IPS-18c (cell line): ENCODE results near the gene RCAN2.

Experiments used
- H3K4me3 ChIP-seq: 2 replicates; pipeline ENCODE4 v1.7.0; 2013; ENCODE audit warnings: low read depth, mild to moderate bottlenecking, low read length, moderate library complexity; ENCODE audit not compliant: insufficient read depth
- H3K9me3 ChIP-seq: one replicate; pipeline ENCODE4 v1.6.1; 2013; ENCODE audit warnings: mild to moderate bottlenecking, low read length, moderate library complexity; ENCODE audit not compliant: control insufficient read depth, insufficient read depth

Gene RCAN2

DNA sequence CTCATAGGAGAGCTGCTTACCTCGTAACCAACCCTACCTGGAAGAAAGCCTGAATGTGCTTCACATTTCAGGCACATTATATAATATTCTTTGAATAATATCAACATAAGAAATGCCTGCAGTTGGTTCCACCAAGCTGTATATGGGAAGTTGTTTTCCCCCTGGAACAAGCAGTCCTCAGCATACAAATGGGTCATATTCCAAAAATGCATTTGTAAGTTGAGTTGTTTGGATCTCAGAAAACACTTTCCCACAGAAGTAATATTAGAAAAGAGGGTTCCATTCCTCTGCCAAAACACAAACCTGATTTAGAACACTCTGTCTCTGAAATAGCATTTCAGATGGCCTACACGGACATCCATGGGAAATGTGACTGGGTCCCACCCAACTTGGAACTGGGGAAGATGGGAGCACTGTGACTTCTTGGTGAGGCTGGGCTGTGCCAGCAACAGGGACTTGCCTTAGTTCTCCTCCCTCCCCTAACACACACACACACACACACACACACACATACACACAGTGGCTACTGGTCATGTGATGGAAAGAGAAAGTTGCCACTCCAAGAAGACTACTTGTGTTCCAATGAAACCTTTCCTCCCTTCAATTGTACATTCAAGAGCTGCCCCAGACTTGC, 11.4 kb upstream of the RCAN2 start:
- Histone ChIP-seq H3K4me3 (no peak overlapping the region), H3K9me3 (no peaks in the 10 kb centered on the region)

DNA sequence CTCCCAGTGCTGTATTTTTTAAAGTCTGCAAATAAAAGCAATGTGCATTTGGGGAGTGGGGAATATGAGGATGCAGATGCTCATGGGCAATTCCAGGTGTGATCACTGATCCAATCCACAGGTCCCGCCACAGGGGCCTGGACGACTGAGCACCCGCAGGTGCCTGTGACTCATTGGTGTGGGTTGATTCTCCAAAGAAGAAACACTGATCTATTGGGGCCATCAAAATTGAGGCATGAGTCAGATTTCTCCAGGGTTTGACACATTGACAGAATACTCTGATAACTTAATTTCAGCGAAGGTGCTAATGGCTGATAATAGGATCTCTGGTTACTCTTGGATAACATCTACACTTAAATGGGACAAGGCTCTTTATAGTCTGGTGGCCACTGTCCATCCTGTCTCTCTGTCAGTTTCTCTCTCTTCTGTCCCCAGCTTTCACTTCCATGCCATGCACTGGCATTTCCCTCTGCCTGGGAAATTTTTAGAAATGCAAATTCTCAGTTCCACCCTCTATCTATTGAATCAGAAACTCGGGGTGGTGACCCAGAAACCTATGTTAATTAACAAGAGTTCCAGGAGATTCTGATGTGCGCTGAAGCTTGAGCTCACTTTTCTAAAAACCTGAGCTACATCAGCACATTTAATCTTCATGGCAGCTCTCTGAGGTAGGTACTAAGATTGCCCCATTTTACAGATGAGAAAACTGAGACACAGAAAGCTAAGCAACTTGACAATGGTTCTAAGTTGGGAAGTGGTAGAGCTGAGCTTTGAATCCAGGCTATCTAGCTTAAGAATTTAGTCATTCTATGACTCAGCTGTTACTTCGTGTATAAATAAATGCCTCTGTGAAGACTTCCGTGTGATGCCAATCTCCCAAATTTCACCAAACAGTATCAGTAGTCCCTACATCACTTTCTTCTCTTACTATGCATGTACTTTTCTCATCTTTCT, 10.2 kb upstream of the RCAN2 start:
- Histone ChIP-seq H3K4me3 (no peak overlapping the region), H3K9me3 (no peaks in the 10 kb centered on the region)

DNA sequence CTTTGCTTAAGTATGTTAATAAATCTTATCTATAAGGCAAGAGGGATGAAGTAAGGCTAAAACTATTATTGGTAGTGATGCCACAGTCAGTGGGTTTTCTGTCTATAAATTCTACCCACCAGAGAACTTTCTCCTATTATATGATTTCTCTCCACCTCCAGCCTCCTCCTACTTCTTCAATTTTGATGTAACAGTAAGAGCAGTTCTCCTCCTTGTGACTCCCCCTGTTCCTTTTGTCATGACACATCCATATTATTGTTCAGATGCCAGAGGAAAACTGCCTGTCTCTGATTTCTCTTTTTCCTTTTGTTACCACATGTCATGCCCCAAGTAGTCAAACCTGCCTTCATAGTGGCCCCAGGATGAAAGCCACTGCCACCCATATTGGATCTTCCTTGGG, 9.1 kb upstream of the RCAN2 start:
- Histone ChIP-seq H3K4me3 (no peak overlapping the region), H3K9me3 (no peaks in the 10 kb centered on the region)

DNA sequence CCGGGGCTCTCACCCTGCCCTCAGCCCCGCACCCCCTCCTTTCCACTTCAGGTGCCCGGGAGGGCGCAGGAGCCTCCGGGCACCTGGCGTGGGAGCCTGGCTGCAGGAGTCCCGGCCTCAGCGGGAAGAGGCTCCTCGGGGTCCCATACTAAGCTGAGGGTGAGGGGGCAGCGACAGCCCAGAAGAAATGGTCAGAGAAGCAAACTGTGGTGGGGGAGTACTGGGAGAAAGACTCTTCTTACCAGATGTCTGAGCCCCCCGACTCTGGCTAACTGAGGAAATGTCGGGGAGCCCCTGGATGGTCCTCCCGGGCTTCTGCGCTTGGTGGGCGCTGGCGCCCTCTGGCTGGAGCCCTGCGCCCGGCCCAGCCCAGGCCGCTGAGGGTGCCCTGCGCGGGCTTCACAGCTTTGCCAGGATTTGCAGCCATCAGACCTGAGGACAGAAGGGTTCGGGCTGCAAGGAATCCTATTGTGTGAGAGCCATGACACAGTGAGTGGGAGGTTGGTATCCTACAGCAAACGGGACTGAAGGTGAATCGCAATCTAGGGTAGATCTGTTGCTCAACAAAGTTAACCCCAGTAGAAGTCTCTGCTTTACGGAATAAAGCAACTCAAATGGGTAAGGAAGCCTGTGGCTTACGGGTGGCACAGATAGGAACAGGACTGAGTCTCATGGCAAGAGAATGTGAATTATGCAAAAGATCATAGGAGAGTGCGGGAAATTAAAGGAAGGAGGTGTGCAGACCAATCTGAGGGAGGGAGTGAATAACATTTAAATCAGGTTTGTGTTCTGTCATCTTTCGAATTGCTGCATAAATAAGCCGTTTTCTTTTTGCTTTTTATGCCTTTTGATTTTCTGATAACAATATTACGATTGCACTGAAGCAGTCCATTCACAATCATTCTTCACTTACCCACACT, 639 bp upstream of the RCAN2 start:
- Histone ChIP-seq H3K9me3 (no peaks in the 10 kb centered on the region), H3K4me3 (peak overlapping the region; percentile 68)

DNA sequence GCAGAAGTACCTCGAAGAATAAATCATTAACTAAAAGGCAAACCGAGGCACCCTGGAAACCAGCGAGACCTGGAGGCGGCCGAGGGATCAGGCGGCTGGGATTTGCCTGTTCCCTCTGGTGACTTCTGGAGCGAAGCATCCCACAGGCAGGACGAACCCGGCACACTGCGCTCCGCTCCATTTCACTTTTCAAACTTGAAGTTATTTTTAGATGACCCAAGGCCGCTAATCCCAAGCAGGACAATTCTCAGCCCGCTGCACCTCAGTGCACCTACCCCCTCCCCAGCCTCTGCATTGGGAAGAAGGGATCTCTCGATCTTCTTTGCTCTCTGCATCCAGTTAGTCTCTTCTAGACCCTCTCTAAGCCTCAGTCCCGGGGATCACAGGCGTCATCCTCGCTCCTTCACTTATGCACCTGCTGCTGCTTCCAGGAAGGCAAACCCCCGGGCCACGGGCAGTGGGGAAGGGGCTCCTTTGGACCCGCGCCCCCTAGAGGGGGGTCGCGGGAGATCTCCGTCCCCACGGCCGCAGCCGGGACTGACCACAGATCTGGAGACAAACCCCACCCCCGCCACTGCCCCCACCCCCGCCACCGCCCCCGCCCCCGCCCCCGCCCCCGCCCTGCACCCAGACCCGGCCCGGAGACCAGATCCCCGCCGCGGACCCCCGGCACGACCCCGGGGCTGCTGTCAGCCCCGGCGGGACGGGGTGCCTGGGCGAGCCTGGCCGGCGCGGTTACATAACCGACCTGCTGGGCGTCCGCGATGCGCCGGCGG, 636 bp downstream of the RCAN2 start:
- Histone ChIP-seq H3K9me3 (no peaks in the 10 kb centered on the region), H3K4me3 (peak overlapping the region; percentile 68)

DNA sequence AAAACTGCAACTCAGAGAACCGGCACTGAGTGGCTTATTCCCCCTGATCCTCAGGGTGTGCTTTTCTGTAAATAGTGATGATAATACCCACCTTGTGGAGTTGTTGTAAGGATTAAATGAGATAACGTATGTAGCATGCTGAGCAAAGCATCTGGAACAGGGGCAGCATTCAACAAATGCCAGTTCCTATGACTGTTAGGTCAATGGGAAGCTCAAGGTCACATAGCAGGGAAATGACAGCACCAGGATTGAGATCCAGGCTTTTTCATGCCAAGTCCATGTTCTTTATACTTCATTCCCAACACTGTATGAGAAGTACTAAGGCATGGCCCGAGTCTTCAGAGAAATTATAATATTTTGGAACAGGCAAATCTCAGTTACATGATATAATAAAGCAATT, 5.1 kb downstream of the RCAN2 start:
- H3K9me3 ChIP-seq: no peaks in the 10 kb centered on the region
- H3K4me3 ChIP-seq: no peak overlapping the region

DNA sequence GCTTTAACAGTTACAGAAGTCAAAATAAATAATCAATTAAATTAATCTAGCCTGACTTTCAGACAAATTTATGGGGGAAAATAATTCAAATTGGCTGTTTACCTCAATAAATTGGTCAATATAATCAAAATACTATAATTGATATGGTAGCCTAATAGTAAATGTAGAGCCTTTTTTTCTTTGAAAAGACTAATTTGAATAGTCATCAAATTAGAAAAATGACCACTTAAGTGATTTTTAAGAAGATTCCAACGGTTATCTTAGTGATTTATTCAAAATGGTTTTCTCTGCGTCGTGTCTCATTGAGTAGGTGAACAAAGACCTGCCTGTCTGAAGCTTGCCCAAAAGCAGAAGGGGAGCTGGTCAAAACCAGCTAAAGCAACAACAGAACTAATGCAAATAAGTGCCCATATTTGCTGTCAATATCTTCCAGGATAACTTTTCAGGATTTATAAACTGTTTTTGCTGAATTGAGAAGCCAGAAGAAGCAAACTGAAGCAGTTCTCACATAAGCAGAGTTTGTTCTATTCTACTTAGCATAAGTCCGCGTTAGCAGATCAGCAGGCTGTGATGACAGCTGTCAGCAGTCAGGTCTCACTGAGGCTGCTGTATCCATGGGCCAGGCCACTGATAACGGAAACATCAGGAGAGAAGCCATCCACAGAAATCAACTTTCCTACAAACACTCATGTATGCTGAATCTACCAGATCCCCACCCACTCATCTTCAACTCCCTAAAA, 7.0 kb downstream of the RCAN2 start:
- H3K4me3 ChIP-seq: no peak overlapping the region
- no peaks in the 10 kb centered on the region for H3K9me3 ChIP-seq

DNA sequence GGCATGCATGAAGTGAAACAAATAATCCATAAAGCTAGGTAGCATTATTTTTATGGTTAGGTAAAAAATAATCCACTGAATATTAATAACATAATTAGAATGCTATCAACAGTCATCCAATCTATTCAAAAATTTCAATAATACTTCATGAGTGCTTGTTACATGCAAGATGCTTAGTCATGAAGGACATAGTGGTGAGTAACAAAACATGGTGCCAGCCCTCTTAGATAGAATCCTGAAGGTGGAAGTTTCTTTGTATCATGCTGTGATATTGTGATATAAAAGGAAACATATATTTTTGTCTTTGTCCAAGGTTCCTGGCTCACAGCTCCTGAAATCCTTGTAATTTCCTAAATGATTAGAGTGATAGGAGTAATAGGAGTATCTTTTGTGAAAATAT, 14.9 kb downstream of the RCAN2 start:
- Histone ChIP-seq H3K4me3 (no peak overlapping the region), H3K9me3 (no peaks in the 10 kb centered on the region)

DNA sequence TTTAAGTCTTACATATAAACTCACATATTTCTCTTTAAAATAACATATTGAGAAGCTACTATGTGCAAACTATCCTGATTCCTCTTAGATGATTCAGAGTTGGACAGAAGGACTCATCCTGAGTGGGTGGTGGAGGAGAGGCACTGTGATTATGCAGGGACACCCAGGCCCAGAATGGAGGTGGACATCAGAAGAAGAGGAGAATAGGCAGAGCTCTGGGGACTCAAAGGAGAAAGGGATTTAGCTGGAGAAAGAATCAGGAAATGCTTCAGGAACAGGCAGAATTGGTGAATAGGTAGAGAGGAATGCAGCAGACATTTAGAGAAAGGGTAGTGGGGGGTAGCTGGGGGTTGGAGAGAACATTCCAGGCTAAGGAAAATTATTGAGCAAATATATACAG, 17.4 kb downstream of the RCAN2 start:
- H3K4me3 ChIP-seq: no peak overlapping the region
- H3K9me3 ChIP-seq: no peaks in the 10 kb centered on the region

DNA sequence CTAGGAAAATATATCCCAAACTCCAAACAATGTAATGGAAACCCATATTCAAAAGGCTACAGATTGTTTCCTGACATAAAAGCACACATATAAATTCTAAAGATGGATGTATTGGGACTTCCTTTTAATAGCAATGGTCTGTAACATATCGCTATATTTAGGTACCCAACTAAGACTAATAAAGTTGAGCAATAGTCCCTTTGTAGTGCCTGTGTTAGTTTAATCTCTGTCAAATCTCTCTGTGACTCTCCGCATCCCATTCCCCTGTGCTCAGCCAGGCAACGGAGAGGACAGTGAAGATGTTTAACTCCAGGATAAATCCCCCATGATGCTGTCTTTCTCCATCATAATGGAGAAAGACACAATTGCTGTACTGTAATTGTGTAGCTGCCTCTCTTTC, 19.0 kb downstream of the RCAN2 start:
- H3K4me3 ChIP-seq: no peak overlapping the region
- H3K9me3 ChIP-seq: no peaks in the 10 kb centered on the region

DNA sequence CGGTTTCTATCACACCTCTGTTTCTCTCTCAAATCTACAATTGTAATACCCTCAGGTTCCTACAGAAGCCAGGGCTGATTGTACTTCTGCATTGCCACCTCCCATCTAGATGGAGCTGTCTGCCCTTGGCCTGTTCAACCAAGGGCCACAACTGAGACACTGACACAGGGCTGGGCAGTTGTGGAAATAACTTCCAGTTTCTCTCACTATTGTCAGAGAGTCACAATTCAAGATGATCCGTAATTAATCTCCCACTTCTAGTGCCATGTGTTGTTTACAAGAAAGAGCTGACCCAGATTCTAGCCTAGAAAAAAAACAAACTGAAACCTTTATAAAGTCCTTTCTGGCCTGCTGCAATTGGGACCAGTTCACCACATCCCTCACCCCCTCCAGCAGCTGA, 22.2 kb downstream of the RCAN2 start:
- no peak overlapping the region for H3K4me3 ChIP-seq
- no peaks in the 10 kb centered on the region for H3K9me3 ChIP-seq

DNA sequence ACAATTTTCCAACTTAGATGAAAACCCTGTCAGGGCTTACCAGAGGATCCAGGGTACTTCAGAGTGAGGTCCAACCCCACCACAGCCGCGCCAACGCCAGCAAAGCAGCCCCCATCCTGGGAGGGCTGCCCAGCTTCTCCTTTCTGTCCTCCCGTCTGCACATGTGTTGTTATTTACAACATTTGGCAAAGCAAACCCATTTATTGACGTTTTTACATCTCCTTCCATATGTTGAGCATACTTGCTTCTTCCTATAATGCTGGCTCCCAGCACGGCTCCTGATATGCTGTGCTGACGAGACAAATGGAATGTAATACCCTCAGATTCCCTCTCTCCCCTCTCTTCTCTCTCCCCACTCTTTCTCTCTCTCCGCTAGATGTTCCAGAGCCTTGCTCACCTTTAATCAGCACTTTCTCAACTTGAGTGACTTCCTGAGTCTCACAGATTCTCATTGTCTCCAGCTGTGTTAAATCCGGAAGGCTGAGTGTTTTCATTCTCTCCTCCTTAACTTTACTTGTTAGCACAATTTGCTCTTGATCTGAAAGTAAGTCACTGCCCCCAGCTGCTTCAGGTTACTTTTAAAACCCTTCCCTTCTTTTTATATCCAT, 22.7 kb downstream of the RCAN2 start:
- Histone ChIP-seq H3K4me3 (no peak overlapping the region), H3K9me3 (no peaks in the 10 kb centered on the region)

DNA sequence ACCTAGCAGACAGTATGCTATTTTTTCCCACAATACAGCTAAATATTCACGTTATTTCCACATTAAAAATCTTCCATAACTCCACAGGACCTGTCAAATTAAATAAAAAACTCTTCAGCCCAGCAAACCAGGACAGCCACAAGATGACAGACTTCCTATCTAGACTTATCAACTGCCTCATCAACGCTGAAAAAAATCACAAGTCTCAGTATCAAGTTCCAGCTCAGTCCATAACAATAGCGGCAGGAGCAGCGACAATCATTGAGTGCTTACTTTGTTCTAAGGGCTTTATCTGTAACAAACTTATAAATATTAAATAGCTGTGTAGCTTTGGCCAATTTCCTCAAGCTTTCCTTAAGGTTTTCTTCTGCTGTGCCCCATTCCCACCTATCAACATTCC, 24.7 kb downstream of the RCAN2 start:
- Histone ChIP-seq H3K4me3 (no peak overlapping the region), H3K9me3 (no peaks in the 10 kb centered on the region)

DNA sequence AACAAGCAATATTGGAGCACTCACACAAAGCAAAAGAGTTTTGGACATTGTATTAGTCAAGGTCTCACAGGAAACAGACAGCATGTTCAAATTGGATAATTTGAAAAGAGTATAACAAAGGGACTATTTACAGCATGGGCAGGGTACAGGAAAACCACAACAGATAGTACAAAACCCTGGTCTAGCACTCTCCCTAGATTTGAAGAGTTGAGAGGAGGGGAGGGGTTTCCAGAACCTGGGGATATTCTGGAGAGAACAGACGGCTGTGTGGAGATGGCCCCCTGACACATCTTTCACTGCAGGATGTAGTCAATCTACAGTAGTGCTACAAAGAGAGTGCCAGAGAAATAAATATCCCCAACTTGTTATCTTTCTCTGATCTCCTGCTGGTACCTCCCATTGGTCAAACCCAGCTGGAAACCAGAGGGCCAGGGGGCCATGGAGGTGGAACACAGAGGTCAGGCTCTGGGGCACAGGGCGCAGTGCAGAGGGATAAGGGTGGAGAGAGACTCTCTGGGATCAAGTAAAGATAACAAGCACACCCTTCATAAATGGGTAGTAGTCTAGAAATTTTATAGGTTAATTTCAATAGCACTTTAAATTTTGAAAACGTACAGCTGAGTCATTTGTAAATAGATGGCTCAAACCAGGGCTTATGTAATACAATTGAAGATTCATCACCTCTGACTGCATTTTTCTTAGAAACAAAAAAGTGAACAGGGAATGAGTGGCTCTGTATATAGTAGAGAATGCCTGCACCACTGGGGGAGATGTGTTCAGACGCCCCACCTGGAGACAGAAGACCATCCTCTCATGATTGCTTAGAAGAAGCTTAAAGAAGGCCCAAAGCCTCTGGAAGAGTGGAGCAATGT, 25.7 kb downstream of the RCAN2 start:
- no peak overlapping the region for H3K4me3 ChIP-seq
- H3K9me3 ChIP-seq: no peaks in the 10 kb centered on the region

DNA sequence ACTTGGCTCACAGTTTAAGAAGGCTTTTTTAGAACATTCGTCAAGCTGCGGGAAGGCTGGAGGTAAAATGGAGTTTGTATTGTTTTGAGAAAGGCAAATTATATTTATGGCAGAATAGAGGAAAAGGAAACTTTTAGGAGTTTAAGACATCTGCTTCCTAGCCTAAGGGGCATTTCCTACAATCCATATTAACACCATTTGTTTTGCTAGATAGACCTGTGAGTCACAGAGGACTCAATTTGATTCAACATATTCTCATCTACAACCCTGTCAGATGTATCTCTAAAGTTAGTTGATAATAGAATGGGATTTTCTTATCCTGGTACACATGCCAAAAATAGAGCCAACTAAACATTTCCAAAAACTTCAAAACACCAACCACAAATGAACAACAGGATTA, 35.0 kb downstream of the RCAN2 start:
- Histone ChIP-seq H3K9me3 (no peaks in the 10 kb centered on the region), H3K4me3 (no peak overlapping the region)
